Measurements from ENCODE around the gene CLCNKA.

DNA sequence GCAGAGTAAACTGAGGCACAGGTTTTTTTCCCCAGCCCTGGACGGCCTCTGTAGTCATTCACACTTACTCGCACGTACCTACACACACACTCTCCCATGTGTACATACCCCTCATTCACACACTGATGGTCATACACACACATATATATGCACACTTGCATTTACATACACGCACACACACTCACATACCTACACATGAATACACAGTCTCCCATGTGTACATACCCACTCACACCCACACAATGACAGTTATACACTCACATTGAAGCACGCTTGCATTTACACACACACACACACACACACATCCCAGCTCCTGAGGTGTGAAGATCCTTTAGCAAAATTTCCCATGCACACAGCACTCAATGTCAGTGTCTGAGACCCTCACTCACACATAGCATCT is 52.4 kb downstream of the CLCNKA start:
- TF ChIP-seq, protein P1, sequence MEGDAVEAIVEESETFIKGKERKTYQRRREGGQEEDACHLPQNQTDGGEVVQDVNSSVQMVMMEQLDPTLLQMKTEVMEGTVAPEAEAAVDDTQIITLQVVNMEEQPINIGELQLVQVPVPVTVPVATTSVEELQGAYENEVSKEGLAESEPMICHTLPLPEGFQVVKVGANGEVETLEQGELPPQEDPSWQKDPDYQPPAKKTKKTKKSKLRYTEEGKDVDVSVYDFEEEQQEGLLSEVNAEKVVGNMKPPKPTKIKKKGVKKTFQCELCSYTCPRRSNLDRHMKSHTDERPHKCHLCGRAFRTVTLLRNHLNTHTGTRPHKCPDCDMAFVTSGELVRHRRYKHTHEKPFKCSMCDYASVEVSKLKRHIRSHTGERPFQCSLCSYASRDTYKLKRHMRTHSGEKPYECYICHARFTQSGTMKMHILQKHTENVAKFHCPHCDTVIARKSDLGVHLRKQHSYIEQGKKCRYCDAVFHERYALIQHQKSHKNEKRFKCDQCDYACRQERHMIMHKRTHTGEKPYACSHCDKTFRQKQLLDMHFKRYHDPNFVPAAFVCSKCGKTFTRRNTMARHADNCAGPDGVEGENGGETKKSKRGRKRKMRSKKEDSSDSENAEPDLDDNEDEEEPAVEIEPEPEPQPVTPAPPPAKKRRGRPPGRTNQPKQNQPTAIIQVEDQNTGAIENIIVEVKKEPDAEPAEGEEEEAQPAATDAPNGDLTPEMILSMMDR (IDR thresholded peaks at IDR 0.05) = no peak
- no peak for TF ChIP-seq POLR2A (IDR thresholded peaks at IDR 0.05)

Measured in body of pancreas (tissue), 4 donors.